HL-60 (cell line): ENCODE data around the gene CPT1A.

Experiments
- GABPA ChIP-seq: IDR thresholded peaks from 2 replicates; pipeline ENCODE4 v1.6.1; 2012; ENCODE audit warnings: low read depth
- POLR2AphosphoS5 ChIP-seq: IDR thresholded peaks from 2 replicates; pipeline ENCODE4 v1.6.1; 2012; ENCODE audit warnings: low read depth
- SPI1 ChIP-seq: IDR thresholded peaks from 2 replicates; pipeline ENCODE4 v1.6.1; 2012; ENCODE audit warnings: low read depth, mild to moderate bottlenecking, borderline replicate concordance
- TF ChIP-seq, protein P1 (sequence below): IDR thresholded peaks from one replicate; pipeline ENCODE4 v1.5.1; 2011; ENCODE audit warnings: low read length, control low read depth, inconsistent platforms; ENCODE audit not compliant: insufficient read depth
- TF ChIP-seq, protein P2 (sequence below): IDR thresholded peaks from 2 replicates; pipeline ENCODE4 v1.6.1; 2012; ENCODE audit warnings: low read depth; ENCODE audit not compliant: insufficient replicate concordance

- TF ChIP-seq, protein P1, sequence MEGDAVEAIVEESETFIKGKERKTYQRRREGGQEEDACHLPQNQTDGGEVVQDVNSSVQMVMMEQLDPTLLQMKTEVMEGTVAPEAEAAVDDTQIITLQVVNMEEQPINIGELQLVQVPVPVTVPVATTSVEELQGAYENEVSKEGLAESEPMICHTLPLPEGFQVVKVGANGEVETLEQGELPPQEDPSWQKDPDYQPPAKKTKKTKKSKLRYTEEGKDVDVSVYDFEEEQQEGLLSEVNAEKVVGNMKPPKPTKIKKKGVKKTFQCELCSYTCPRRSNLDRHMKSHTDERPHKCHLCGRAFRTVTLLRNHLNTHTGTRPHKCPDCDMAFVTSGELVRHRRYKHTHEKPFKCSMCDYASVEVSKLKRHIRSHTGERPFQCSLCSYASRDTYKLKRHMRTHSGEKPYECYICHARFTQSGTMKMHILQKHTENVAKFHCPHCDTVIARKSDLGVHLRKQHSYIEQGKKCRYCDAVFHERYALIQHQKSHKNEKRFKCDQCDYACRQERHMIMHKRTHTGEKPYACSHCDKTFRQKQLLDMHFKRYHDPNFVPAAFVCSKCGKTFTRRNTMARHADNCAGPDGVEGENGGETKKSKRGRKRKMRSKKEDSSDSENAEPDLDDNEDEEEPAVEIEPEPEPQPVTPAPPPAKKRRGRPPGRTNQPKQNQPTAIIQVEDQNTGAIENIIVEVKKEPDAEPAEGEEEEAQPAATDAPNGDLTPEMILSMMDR: no peak
- TF ChIP-seq POLR2AphosphoS5 (no peak), SPI1 (no peak), GABPA (no peak)
- TF ChIP-seq, protein P2, sequence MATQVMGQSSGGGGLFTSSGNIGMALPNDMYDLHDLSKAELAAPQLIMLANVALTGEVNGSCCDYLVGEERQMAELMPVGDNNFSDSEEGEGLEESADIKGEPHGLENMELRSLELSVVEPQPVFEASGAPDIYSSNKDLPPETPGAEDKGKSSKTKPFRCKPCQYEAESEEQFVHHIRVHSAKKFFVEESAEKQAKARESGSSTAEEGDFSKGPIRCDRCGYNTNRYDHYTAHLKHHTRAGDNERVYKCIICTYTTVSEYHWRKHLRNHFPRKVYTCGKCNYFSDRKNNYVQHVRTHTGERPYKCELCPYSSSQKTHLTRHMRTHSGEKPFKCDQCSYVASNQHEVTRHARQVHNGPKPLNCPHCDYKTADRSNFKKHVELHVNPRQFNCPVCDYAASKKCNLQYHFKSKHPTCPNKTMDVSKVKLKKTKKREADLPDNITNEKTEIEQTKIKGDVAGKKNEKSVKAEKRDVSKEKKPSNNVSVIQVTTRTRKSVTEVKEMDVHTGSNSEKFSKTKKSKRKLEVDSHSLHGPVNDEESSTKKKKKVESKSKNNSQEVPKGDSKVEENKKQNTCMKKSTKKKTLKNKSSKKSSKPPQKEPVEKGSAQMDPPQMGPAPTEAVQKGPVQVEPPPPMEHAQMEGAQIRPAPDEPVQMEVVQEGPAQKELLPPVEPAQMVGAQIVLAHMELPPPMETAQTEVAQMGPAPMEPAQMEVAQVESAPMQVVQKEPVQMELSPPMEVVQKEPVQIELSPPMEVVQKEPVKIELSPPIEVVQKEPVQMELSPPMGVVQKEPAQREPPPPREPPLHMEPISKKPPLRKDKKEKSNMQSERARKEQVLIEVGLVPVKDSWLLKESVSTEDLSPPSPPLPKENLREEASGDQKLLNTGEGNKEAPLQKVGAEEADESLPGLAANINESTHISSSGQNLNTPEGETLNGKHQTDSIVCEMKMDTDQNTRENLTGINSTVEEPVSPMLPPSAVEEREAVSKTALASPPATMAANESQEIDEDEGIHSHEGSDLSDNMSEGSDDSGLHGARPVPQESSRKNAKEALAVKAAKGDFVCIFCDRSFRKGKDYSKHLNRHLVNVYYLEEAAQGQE: no peak
These were observed 59.0 kb downstream of the CPT1A start for GRCh38 chr11:68782711-68783110.
